ENCODE measurements around the gene RANBP2. TPM values are rescaled to one million over a fixed set of nuclear protein-coding genes. Genes with fewer than 3 reads are reported as not detected.
A peak's percentile ranks its signal among the peaks of the same experiment; 100 is the strongest.

The RANBP2 gene
- total and polyA plus RNA-seq, 2 experiments from 2014 or later: 23.0 to 98.0 TPM

DNA sequence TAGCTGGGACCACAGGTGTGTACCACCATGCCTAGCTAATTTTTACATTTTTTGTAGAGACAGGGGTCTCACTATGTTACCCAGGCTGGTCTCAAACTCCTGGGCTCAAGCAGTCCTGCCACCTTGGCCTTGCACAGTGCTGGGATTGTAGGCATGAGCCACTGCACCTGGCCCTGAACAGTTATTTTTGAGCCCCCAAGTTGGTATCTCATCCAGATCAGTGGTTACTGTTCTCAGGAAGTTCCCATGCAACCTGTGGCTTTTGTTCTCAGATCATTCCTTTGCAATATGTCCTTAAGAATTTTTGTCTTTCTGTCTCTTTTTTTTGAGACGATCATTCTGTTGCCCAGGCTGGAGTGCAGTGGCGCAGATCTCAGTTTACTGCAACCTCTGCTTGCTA is 59.6 kb downstream of the RANBP2 start:
- H3F3A ChIP-seq (replicated peaks; ENCODE audit: low read depth): no peaks in the 10 kb centered on the region
- no peak overlapping the region for H3K4me2 ChIP-seq
- DNase-seq (ENCODE audit: low spot score): no peak
- no peak for ATAC-seq
- no peaks in the 10 kb centered on the region for H3K79me2 ChIP-seq (replicated peaks; ENCODE audit: insufficient read depth)
- no peak overlapping the region for H3K27ac ChIP-seq (ENCODE audit: low read depth)
- H3K4me3 ChIP-seq: no peak overlapping the region
- Mint-ChIP-seq H3K27me3 (ENCODE audit: insufficient read depth, low read depth, poor library complexity) (peaks cover 3% of the 10 kb centered on the region), H3K4me3 (no peak overlapping the region), H3K4me1 (no peaks in the 10 kb centered on the region), H3K27ac (no peak overlapping the region), H3K9me3 (no peaks in the 10 kb centered on the region), H3K36me3 (ENCODE audit: low read depth) (peaks cover 51% of the 10 kb centered on the region)
- no peaks in the 10 kb centered on the region for H3K27me3 ChIP-seq (ENCODE audit: insufficient read depth)
- peaks cover 52% of the 10 kb centered on the region; the same call in 1 of the 2 replicates for H3K36me3 ChIP-seq (ENCODE audit: insufficient read depth)
- no peaks in the 10 kb centered on the region for H3K9me2 ChIP-seq (ENCODE audit: insufficient read depth)
- 0 out of 2 replicates have a peak, but pooled peaks cover 6% of the 10 kb centered on the region for H4K20me1 ChIP-seq (replicated peaks; ENCODE audit: insufficient read depth)
- no peak overlapping the region for H2AFZ ChIP-seq
- no peak for TF ChIP-seq EZH2 (IDR thresholded peaks at IDR 0.05; ENCODE audit: low read depth, unreplicated experiment)
- no peaks in the 10 kb centered on the region for H3K4me1 ChIP-seq (ENCODE audit: insufficient read depth)

DNA sequence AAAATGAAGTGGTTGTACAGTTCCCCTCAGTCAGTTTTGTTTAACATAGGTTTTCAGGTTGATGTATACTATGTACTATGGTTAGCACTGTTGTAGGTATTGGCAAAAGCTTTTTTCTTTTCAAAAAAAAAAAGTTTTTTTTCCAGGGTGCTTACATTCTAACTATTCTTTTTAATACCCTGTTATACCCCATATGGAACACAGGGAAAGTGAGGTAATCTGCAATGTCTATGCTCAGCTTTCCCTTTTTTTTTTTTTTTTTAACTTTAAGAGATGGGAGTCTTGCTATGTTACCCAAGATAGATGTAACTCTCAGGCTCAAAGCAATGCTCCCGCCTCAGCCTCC is 66.7 kb downstream of the RANBP2 start:
- Histone ChIP-seq H4K20me1 (replicated peaks; ENCODE audit: insufficient read depth) (0 out of 2 replicates have a peak, but pooled peaks cover 6% of the 10 kb centered on the region), H3K4me1 (ENCODE audit: insufficient read depth) (0 out of 2 replicates have a peak, but pooled peaks cover 3% of the 10 kb centered on the region), H3K36me3 (ENCODE audit: insufficient read depth) (peaks cover 22% of the 10 kb centered on the region; the same call in 1 of the 2 replicates), H3K4me2 (peak overlapping the region; percentile 95), H3K27ac (ENCODE audit: low read depth) (peak overlapping the region; percentile 60; the same call in 1 of the 2 replicates), H3K9me2 (ENCODE audit: insufficient read depth) (no peaks in the 10 kb centered on the region), H3K27me3 (ENCODE audit: insufficient read depth) (no peaks in the 10 kb centered on the region), H3K4me3 (peak overlapping the region; percentile 77), H3K79me2 (replicated peaks; ENCODE audit: insufficient read depth) (peaks cover 26% of the 10 kb centered on the region), H3F3A (replicated peaks; ENCODE audit: low read depth) (no peaks in the 10 kb centered on the region), H2AFZ (no peak overlapping the region)
- H3K27ac Mint-ChIP-seq: peak overlapping the region; percentile 95
- peak overlapping the region; percentile 94 for H3K4me3 Mint-ChIP-seq
- 0 out of 3 replicates have a peak, but pooled peaks cover 3% of the 10 kb centered on the region for H3K9me3 Mint-ChIP-seq
- peaks cover 5% of the 10 kb centered on the region; the same call in 2 of the 3 replicates for H3K4me1 Mint-ChIP-seq
- ATAC-seq (no peak), DNase-seq (ENCODE audit: low spot score) (no peak)
- H3K36me3 Mint-ChIP-seq (ENCODE audit: low read depth): peaks cover 44% of the 10 kb centered on the region
- peaks cover 8% of the 10 kb centered on the region for H3K27me3 Mint-ChIP-seq (ENCODE audit: insufficient read depth, low read depth, poor library complexity)
- TF ChIP-seq POLR2AphosphoS5 (IDR thresholded peaks at IDR 0.05; ENCODE audit: low read depth) (no peak), NANOG (IDR thresholded peaks at IDR 0.05; ENCODE audit: borderline replicate concordance) (no peak), EZH2phosphoT487 (IDR thresholded peaks at IDR 0.05; ENCODE audit: unreplicated experiment) (no peak), ZNF114 (CRISPR knock-in tag; IDR thresholded peaks at IDR 0.05) (no peak), CREB1 (CRISPR knock-in tag; IDR thresholded peaks at IDR 0.05; ENCODE audit: low read depth) (no peak), ZNF331 (CRISPR knock-in tag; IDR thresholded peaks at IDR 0.05; ENCODE audit: low read depth) (no peak), JUNB (IDR thresholded peaks at IDR 0.05; ENCODE audit: unreplicated experiment) (no peak), EZH2 (IDR thresholded peaks at IDR 0.05; ENCODE audit: low read depth, unreplicated experiment) (no peak), STAT1 (IDR thresholded peaks at IDR 0.05; ENCODE audit: unreplicated experiment) (no peak)
- TF ChIP-seq, protein P1, sequence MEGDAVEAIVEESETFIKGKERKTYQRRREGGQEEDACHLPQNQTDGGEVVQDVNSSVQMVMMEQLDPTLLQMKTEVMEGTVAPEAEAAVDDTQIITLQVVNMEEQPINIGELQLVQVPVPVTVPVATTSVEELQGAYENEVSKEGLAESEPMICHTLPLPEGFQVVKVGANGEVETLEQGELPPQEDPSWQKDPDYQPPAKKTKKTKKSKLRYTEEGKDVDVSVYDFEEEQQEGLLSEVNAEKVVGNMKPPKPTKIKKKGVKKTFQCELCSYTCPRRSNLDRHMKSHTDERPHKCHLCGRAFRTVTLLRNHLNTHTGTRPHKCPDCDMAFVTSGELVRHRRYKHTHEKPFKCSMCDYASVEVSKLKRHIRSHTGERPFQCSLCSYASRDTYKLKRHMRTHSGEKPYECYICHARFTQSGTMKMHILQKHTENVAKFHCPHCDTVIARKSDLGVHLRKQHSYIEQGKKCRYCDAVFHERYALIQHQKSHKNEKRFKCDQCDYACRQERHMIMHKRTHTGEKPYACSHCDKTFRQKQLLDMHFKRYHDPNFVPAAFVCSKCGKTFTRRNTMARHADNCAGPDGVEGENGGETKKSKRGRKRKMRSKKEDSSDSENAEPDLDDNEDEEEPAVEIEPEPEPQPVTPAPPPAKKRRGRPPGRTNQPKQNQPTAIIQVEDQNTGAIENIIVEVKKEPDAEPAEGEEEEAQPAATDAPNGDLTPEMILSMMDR (conservative IDR thresholded peaks at IDR 0.05; ENCODE audit: low read depth in 2 of 2): no peak
- TF ChIP-seq, protein P2, sequence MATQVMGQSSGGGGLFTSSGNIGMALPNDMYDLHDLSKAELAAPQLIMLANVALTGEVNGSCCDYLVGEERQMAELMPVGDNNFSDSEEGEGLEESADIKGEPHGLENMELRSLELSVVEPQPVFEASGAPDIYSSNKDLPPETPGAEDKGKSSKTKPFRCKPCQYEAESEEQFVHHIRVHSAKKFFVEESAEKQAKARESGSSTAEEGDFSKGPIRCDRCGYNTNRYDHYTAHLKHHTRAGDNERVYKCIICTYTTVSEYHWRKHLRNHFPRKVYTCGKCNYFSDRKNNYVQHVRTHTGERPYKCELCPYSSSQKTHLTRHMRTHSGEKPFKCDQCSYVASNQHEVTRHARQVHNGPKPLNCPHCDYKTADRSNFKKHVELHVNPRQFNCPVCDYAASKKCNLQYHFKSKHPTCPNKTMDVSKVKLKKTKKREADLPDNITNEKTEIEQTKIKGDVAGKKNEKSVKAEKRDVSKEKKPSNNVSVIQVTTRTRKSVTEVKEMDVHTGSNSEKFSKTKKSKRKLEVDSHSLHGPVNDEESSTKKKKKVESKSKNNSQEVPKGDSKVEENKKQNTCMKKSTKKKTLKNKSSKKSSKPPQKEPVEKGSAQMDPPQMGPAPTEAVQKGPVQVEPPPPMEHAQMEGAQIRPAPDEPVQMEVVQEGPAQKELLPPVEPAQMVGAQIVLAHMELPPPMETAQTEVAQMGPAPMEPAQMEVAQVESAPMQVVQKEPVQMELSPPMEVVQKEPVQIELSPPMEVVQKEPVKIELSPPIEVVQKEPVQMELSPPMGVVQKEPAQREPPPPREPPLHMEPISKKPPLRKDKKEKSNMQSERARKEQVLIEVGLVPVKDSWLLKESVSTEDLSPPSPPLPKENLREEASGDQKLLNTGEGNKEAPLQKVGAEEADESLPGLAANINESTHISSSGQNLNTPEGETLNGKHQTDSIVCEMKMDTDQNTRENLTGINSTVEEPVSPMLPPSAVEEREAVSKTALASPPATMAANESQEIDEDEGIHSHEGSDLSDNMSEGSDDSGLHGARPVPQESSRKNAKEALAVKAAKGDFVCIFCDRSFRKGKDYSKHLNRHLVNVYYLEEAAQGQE (IDR thresholded peaks at IDR 0.05; ENCODE audit: unreplicated experiment): no peak
- TF ChIP-seq, protein P3, sequence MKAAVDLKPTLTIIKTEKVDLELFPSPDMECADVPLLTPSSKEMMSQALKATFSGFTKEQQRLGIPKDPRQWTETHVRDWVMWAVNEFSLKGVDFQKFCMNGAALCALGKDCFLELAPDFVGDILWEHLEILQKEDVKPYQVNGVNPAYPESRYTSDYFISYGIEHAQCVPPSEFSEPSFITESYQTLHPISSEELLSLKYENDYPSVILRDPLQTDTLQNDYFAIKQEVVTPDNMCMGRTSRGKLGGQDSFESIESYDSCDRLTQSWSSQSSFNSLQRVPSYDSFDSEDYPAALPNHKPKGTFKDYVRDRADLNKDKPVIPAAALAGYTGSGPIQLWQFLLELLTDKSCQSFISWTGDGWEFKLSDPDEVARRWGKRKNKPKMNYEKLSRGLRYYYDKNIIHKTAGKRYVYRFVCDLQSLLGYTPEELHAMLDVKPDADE (IDR thresholded peaks at IDR 0.05): no peak
